H9 (cell line): ENCODE data around the gene FERMT1. TPM values are rescaled to one million over a fixed set of nuclear protein-coding genes. Genes with fewer than 3 reads are reported as not detected.

Experiments used
- DNase-seq: peaks from one replicate; pipeline ENCODE4 v3.0.0-alpha.2; 2017
- H2AFZ ChIP-seq: one replicate; pipeline ENCODE4 v1.6.1; 2013; ENCODE audit warnings: mild to moderate bottlenecking, low read length, control low read depth, moderate library complexity
- H2AK5ac ChIP-seq: 2 replicates; pipeline ENCODE4 v1.6.1; 2013; ENCODE audit warnings: low read length, control low read depth, mixed read lengths; ENCODE audit not compliant: insufficient read length
- H2BK120ac ChIP-seq: one replicate; pipeline ENCODE4 v1.6.1; 2013; ENCODE audit warnings: low read depth, mild to moderate bottlenecking, low read length, control low read depth, inconsistent platforms; ENCODE audit not compliant: poor library complexity, severe bottlenecking
- H2BK12ac ChIP-seq: 2 replicates; pipeline ENCODE4 v1.6.1; 2013; ENCODE audit warnings: low read length, control low read depth, mixed read lengths, low read depth; ENCODE audit not compliant: insufficient read length
- H2BK15ac ChIP-seq: 2 replicates; pipeline ENCODE4 v1.6.1; 2013; ENCODE audit warnings: low read depth, low read length, control low read depth
- H2BK20ac ChIP-seq: one replicate; pipeline ENCODE4 v1.6.1; 2013; ENCODE audit warnings: low read depth, mild to moderate bottlenecking, low read length, control low read depth, inconsistent platforms; ENCODE audit not compliant: poor library complexity, severe bottlenecking
- H2BK5ac ChIP-seq: 2 replicates; pipeline ENCODE4 v1.6.1; 2013; ENCODE audit warnings: low read length, control low read depth, mixed read lengths; ENCODE audit not compliant: insufficient read length
- H3K14ac ChIP-seq: 2 replicates; pipeline ENCODE4 v1.6.1; 2013; ENCODE audit warnings: low read length, control low read depth; ENCODE audit not compliant: insufficient read depth
- H3K18ac ChIP-seq: 2 replicates; pipeline ENCODE4 v1.6.1; 2013; ENCODE audit warnings: low read depth, mild to moderate bottlenecking, mixed read lengths, low read length, control low read depth; ENCODE audit not compliant: insufficient read length
- H3K23ac ChIP-seq: 2 replicates; pipeline ENCODE4 v1.6.1; 2013; ENCODE audit warnings: low read length, control low read depth, mixed read lengths, low read depth; ENCODE audit not compliant: insufficient read length
- H3K23me2 ChIP-seq: 2 replicates; pipeline ENCODE4 v1.6.1; 2013; ENCODE audit warnings: low read depth, mild to moderate bottlenecking, mixed read lengths, low read length, control low read depth; ENCODE audit not compliant: insufficient read length, poor library complexity, severe bottlenecking
- H3K27ac ChIP-seq: 2 replicates; pipeline ENCODE4 v1.5.1; 2013; ENCODE audit warnings: low read length, control low read depth, mixed read lengths, low read depth; ENCODE audit not compliant: insufficient read length
- H3K27me3 ChIP-seq: 2 replicates; pipeline ENCODE4 v1.6.1; 2013; ENCODE audit warnings: low read length, control low read depth, inconsistent platforms; ENCODE audit not compliant: insufficient read depth
- H3K4ac ChIP-seq: 2 replicates; pipeline ENCODE4 v1.6.1; 2013; ENCODE audit warnings: low read depth, mild to moderate bottlenecking, control low read depth, inconsistent platforms, low read length, moderate library complexity
- H3K4me1 ChIP-seq: 2 replicates; pipeline ENCODE4 v1.6.1; 2013; ENCODE audit warnings: low read length, control low read depth, inconsistent platforms; ENCODE audit not compliant: insufficient read depth
- H3K4me2 ChIP-seq: 2 replicates; pipeline ENCODE4 v1.6.1; 2013; ENCODE audit warnings: low read length, control low read depth, mixed read lengths; ENCODE audit not compliant: insufficient read length, insufficient read depth
- H3K56ac ChIP-seq: 2 replicates; pipeline ENCODE4 v1.6.1; 2013; ENCODE audit warnings: low read depth, mild to moderate bottlenecking, mixed read lengths, low read length, control low read depth; ENCODE audit not compliant: insufficient read length
- H3K79me1 ChIP-seq: 2 replicates; pipeline ENCODE4 v1.6.1; 2013; ENCODE audit warnings: low read depth, mild to moderate bottlenecking, moderate library complexity, low read length, control low read depth, inconsistent platforms; ENCODE audit not compliant: insufficient read depth, poor library complexity, severe bottlenecking
- H3K79me2 ChIP-seq: 2 replicates; pipeline ENCODE4 v1.6.1; 2013; ENCODE audit warnings: low read length, control low read depth, inconsistent platforms; ENCODE audit not compliant: insufficient read depth
- H3K9ac ChIP-seq: 2 replicates; pipeline ENCODE4 v1.6.1; 2013; ENCODE audit warnings: low read length, control low read depth, mixed read lengths; ENCODE audit not compliant: insufficient read length; ENCODE audit errors: extremely low read depth
- H3K9me3 ChIP-seq: one replicate; pipeline ENCODE4 v1.6.1; 2013; ENCODE audit warnings: low read depth, low read length, inconsistent platforms; ENCODE audit not compliant: control insufficient read depth
- H3T11ph ChIP-seq: one replicate; pipeline ENCODE4 v1.6.1; 2013; ENCODE audit warnings: mild to moderate bottlenecking, low read length, control low read depth, inconsistent platforms
- H4K20me1 ChIP-seq: one replicate; pipeline ENCODE4 v1.6.1; 2013; ENCODE audit not compliant: control insufficient read depth, insufficient read length, insufficient read depth
- H4K5ac ChIP-seq: 2 replicates; pipeline ENCODE4 v1.6.1; 2013; ENCODE audit warnings: low read depth, mild to moderate bottlenecking, mixed read lengths, low read length, control low read depth; ENCODE audit not compliant: insufficient read length
- H4K8ac ChIP-seq: replicated peaks from 2 replicates; pipeline ENCODE4 v1.6.1; 2013; ENCODE audit warnings: low read length, control low read depth, mixed read lengths, low read depth; ENCODE audit not compliant: insufficient read length
- H4K91ac ChIP-seq: 2 replicates; pipeline ENCODE4 v1.6.1; 2013; ENCODE audit warnings: low read depth, mild to moderate bottlenecking, moderate library complexity, mixed read lengths, low read length, control low read depth; ENCODE audit not compliant: insufficient read length
- H3K27ac Mint-ChIP-seq, 3 experiments: 2 replicates in 2 of 3; 3 replicates in 1 of 3; pipeline ENCODE4 v1.8.0; 2020 to 2021; ENCODE audit warnings: mixed read lengths in 3 of 3, mild to moderate bottlenecking in 1 of 3, moderate library complexity in 1 of 3
- H3K27me3 Mint-ChIP-seq: 2 replicates; pipeline ENCODE4 v1.8.0; 2021; ENCODE audit warnings: low read depth, mild to moderate bottlenecking, moderate library complexity, mixed read lengths
- H3K36me3 Mint-ChIP-seq, 3 experiments: 2 replicates in 2 of 3; 3 replicates in 1 of 3; pipeline ENCODE4 v1.8.0; 2020 to 2021; ENCODE audit warnings: low read depth in 3 of 3, mixed read lengths in 3 of 3; ENCODE audit not compliant: insufficient read depth in 1 of 3
- H3K4me1 Mint-ChIP-seq, 2 experiments: 2 replicates each; pipeline ENCODE4 v1.8.0; 2020; ENCODE audit warnings: mixed read lengths in 2 of 2
- H3K4me3 Mint-ChIP-seq, 2 experiments: 2 replicates in 1 of 2; 3 replicates in 1 of 2; pipeline ENCODE4 v1.8.0; 2020 to 2021; ENCODE audit warnings: mild to moderate bottlenecking in 2 of 2, mixed read lengths in 2 of 2, moderate library complexity in 1 of 2
- H3K9me3 Mint-ChIP-seq, 2 experiments: 2 replicates in 1 of 2; 3 replicates in 1 of 2; pipeline ENCODE4 v1.8.0; 2020; ENCODE audit warnings: mild to moderate bottlenecking in 2 of 2, mixed read lengths in 2 of 2, moderate library complexity in 1 of 2
- WGBS: extraction: QIAGEN DNeasy Blood & Tissue Kit; methylation state at CpG from one replicate; pipeline ENCODE4 v1.1.7; 2013; ENCODE audit warnings: missing lambda C conversion rate, low lambda C conversion rate, mixed read lengths; ENCODE audit not compliant: insufficient read length; ENCODE audit errors: extremely low coverage; 5-methylcytosine and 5-hydroxymethylcytosine counted together
- total RNA-seq: library from RNA; stranded (reverse); gene quantifications from 2 replicates; pipeline ENCODE4 v1.2.1, GENCODE V29; 2021
- TF ChIP-seq, protein P1 (sequence below): fragments of 200-600 bp; sonication (generic); conservative IDR thresholded peaks from 3 replicates; pipeline ENCODE4 v1.8.0; 2021; ENCODE audit warnings: antibody characterized with exemption, mild to moderate bottlenecking

The FERMT1 gene
- total RNA-seq, 1 experiment from 2014 or later: 9.6 TPM

DNA sequence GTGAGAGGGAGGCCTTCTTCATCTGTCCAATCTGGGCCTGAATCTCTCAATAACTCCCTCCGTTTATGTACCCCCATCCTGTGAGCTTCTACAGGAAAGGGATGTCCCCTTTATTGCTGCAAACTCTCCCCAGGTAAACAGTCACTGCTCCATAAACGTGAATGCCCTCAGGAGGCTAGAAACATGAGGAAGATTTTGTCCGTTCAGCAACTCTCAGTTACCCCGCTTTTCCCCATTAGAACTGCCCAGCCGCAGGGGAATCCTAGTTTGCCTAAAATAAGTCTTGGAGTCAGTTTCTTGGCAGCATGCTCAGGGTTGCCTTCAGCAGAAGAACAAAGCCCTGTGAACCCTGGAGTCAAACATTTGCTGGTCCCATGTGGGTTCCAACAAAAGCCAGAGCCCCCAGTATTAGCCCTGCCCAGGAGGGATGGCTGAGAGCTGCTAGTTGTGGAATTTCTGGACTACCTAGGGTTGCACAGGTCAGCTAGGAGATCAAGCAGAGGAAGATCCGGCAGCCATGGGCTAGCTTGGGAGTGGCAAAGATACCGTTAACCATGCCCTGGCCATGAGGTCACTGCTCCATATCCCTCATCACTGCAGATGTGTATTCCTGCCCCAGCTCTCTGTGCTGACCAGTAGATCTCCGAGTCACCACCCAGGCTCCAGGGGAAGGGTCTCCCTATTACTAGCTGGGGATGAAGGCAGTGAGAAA is 69.6 kb downstream of the FERMT1 start:
- H3K23me2 ChIP-seq: peaks cover 10% of the 10 kb centered on the region
- H3K4me1 ChIP-seq: peaks cover 3% of the 10 kb centered on the region
- no peak overlapping the region for H3K27ac Mint-ChIP-seq
- H2BK12ac ChIP-seq: no peak overlapping the region
- no peak overlapping the region for H2BK15ac ChIP-seq
- H2BK5ac ChIP-seq: no peak overlapping the region
- H3K23ac ChIP-seq: no peak overlapping the region
- no peaks in the 10 kb centered on the region; a peak in 1 of 7 replicates for H3K36me3 Mint-ChIP-seq
- no peaks in the 10 kb centered on the region for H3K9me3 ChIP-seq
- no peak overlapping the region for H3K56ac ChIP-seq
- H4K5ac ChIP-seq: no peak overlapping the region
- no peak overlapping the region for H4K91ac ChIP-seq
- H3K9me3 Mint-ChIP-seq: no peaks in the 10 kb centered on the region
- H3K14ac ChIP-seq: no peak overlapping the region
- peaks cover 18 to 21% of the 10 kb centered on the region in 2 experiments for H3K4me1 Mint-ChIP-seq
- H3K79me2 ChIP-seq: no peaks in the 10 kb centered on the region
- no peak overlapping the region for H3K9ac ChIP-seq
- H3K18ac ChIP-seq: no peak overlapping the region
- no CpG with 5 or more reads among the region's 8 CpGs for WGBS
- TF ChIP-seq, protein P1, sequence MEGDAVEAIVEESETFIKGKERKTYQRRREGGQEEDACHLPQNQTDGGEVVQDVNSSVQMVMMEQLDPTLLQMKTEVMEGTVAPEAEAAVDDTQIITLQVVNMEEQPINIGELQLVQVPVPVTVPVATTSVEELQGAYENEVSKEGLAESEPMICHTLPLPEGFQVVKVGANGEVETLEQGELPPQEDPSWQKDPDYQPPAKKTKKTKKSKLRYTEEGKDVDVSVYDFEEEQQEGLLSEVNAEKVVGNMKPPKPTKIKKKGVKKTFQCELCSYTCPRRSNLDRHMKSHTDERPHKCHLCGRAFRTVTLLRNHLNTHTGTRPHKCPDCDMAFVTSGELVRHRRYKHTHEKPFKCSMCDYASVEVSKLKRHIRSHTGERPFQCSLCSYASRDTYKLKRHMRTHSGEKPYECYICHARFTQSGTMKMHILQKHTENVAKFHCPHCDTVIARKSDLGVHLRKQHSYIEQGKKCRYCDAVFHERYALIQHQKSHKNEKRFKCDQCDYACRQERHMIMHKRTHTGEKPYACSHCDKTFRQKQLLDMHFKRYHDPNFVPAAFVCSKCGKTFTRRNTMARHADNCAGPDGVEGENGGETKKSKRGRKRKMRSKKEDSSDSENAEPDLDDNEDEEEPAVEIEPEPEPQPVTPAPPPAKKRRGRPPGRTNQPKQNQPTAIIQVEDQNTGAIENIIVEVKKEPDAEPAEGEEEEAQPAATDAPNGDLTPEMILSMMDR: no peak
- H2AFZ ChIP-seq: no peak overlapping the region
- H3K27me3 Mint-ChIP-seq: peaks cover 68% of the 10 kb centered on the region
- H3K4me3 Mint-ChIP-seq: peak overlapping the region; percentile 38 to 66
- H3K4me2 ChIP-seq: peak overlapping the region; percentile 48
- no peak overlapping the region for H2BK20ac ChIP-seq
- H4K20me1 ChIP-seq: no peaks in the 10 kb centered on the region
- H3K27ac ChIP-seq: no peak overlapping the region
- no peak overlapping the region for H2AK5ac ChIP-seq
- H3K4ac ChIP-seq: no peak overlapping the region
- no peak overlapping the region for H3T11ph ChIP-seq
- H3K27me3 ChIP-seq: peaks cover 29% of the 10 kb centered on the region; the same call in 1 of the 2 replicates
- no peak overlapping the region for H2BK120ac ChIP-seq
- no peak for DNase-seq
- H3K79me1 ChIP-seq: no peaks in the 10 kb centered on the region
- H4K8ac ChIP-seq: no peak overlapping the region
